ENCODE data around the gene MAP7.
A peak's percentile ranks its signal among the peaks of the same experiment; 100 is the strongest.

The MAP7 gene

GRCh38 chr6:136550045-136550329 lies 235 bp downstream of the MAP7 start:
- Histone ChIP-seq H3K4me1 (ENCODE audit: low read length) (0 out of 2 replicates have a peak, but pooled peaks cover 7% of the 10 kb centered on the region), H3K79me2 (ENCODE audit: low read length) (peaks cover 7% of the 10 kb centered on the region; the same call in 1 of the 2 replicates), H3K9ac (ENCODE audit: low read length) (peak overlapping the region; percentile 56), H3K4me3 (ENCODE audit: low read length) (peak overlapping the region; percentile 91), H3K9me2 (replicated peaks; ENCODE audit: insufficient read depth, low read length) (no peaks in the 10 kb centered on the region), H4K20me1 (ENCODE audit: insufficient read depth, low read length) (no peaks in the 10 kb centered on the region), H3K36me3 (replicated peaks; ENCODE audit: insufficient read depth, low read length) (no peaks in the 10 kb centered on the region), H3F3A (ENCODE audit: insufficient read depth, low read length) (peaks cover 6% of the 10 kb centered on the region; the same call in 1 of the 2 replicates), H3K27ac (ENCODE audit: low read length) (no peak overlapping the region), H2AFZ (ENCODE audit: low read length) (peak overlapping the region; percentile 84), H3K27me3 (replicated peaks; ENCODE audit: insufficient read depth, low read length) (no peaks in the 10 kb centered on the region), H3K9me3 (replicated peaks; ENCODE audit: insufficient read depth, low read length) (no peaks in the 10 kb centered on the region), H3K4me2 (ENCODE audit: low read depth, low read length) (peak overlapping the region; percentile 79)
- DNase-seq = no peak
- TF ChIP-seq CTCF (IDR thresholded peaks at IDR 0.05; ENCODE audit: low read length) (no peak), EZH2phosphoT487 (IDR thresholded peaks at IDR 0.05; ENCODE audit: low read length) (no peak), EZH2 (optimal IDR thresholded peaks at IDR 0.05; ENCODE audit: low read depth, low read length) (no peak)

GRCh38 chr6:136549300-136550044 lies 750 bp downstream of the MAP7 start:
- Histone ChIP-seq H3K9ac (ENCODE audit: low read length) (peak overlapping the region; percentile 56), H3K27me3 (replicated peaks; ENCODE audit: insufficient read depth, low read length) (no peaks in the 10 kb centered on the region), H2AFZ (ENCODE audit: low read length) (peak overlapping the region; percentile 84), H3K4me1 (ENCODE audit: low read length) (0 out of 2 replicates have a peak, but pooled peaks cover 7% of the 10 kb centered on the region), H4K20me1 (ENCODE audit: insufficient read depth, low read length) (no peaks in the 10 kb centered on the region), H3K79me2 (ENCODE audit: low read length) (peaks cover 7% of the 10 kb centered on the region; the same call in 1 of the 2 replicates), H3F3A (ENCODE audit: insufficient read depth, low read length) (peaks cover 6% of the 10 kb centered on the region; the same call in 1 of the 2 replicates), H3K9me3 (replicated peaks; ENCODE audit: insufficient read depth, low read length) (no peaks in the 10 kb centered on the region), H3K27ac (ENCODE audit: low read length) (no peak overlapping the region), H3K4me2 (ENCODE audit: low read depth, low read length) (peak overlapping the region; percentile 79), H3K36me3 (replicated peaks; ENCODE audit: insufficient read depth, low read length) (no peaks in the 10 kb centered on the region), H3K4me3 (ENCODE audit: low read length) (peak overlapping the region; percentile 91), H3K9me2 (replicated peaks; ENCODE audit: insufficient read depth, low read length) (no peaks in the 10 kb centered on the region)
- DNase-seq = no peak
- TF ChIP-seq EZH2phosphoT487 (IDR thresholded peaks at IDR 0.05; ENCODE audit: low read length) (no peak), EZH2 (optimal IDR thresholded peaks at IDR 0.05; ENCODE audit: low read depth, low read length) (no peak), CTCF (IDR thresholded peaks at IDR 0.05; ENCODE audit: low read length) (no peak)

- H3K9ac ChIP-seq (ENCODE audit: low read length) = no peak overlapping the region
- H3K4me2 ChIP-seq (ENCODE audit: low read depth, low read length) = peak overlapping the region; percentile 79; the same call in 1 of the 2 replicates
- H2AFZ ChIP-seq (ENCODE audit: low read length) = no peak overlapping the region
- H4K20me1 ChIP-seq (ENCODE audit: insufficient read depth, low read length) = no peaks in the 10 kb centered on the region
- no peaks in the 10 kb centered on the region for H3K9me2 ChIP-seq (replicated peaks; ENCODE audit: insufficient read depth, low read length)
- TF ChIP-seq EZH2phosphoT487 (IDR thresholded peaks at IDR 0.05; ENCODE audit: low read length) (no peak), EZH2 (optimal IDR thresholded peaks at IDR 0.05; ENCODE audit: low read depth, low read length) (no peak), CTCF (IDR thresholded peaks at IDR 0.05; ENCODE audit: low read length) (no peak)
- no peak overlapping the region for H3K4me3 ChIP-seq (ENCODE audit: low read length)
- no peak for DNase-seq
- H3K4me1 ChIP-seq (ENCODE audit: low read length) = 0 out of 2 replicates have a peak, but pooled peaks cover 7% of the 10 kb centered on the region
- peaks cover 7% of the 10 kb centered on the region; the same call in 1 of the 2 replicates for H3K79me2 ChIP-seq (ENCODE audit: low read length)
- H3K27me3 ChIP-seq (replicated peaks; ENCODE audit: insufficient read depth, low read length) = no peaks in the 10 kb centered on the region
- H3K27ac ChIP-seq (ENCODE audit: low read length) = no peak overlapping the region
- H3K36me3 ChIP-seq (replicated peaks; ENCODE audit: insufficient read depth, low read length) = no peaks in the 10 kb centered on the region
- no peaks in the 10 kb centered on the region for H3K9me3 ChIP-seq (replicated peaks; ENCODE audit: insufficient read depth, low read length)
- peaks cover 6% of the 10 kb centered on the region; the same call in 1 of the 2 replicates for H3F3A ChIP-seq (ENCODE audit: insufficient read depth, low read length)
Measured at GRCh38 chr6:136548582-136549299, 1.5 kb downstream of the MAP7 start.

Measured in MM.1S (cell line).